Fibroblast of villous mesenchyme (primary cell): ENCODE results near the gene RNH1. TPM values are rescaled to one million over a fixed set of nuclear protein-coding genes. Genes with fewer than 3 reads are reported as not detected.

Experiments used
- DNase-seq: peaks from one replicate; pipeline ENCODE4 v3.0.0-alpha.2; 2010; ENCODE audit warnings: low read depth
- H3K4me3 ChIP-seq: 2 replicates; pipeline ENCODE4 v1.5.1; 2011; ENCODE audit warnings: low read depth, mild to moderate bottlenecking, low read length
- CTCF ChIP-seq: IDR thresholded peaks from 2 replicates; pipeline ENCODE4 v1.5.1; 2012; ENCODE audit warnings: low read depth, mild to moderate bottlenecking, low read length; ENCODE audit not compliant: insufficient read depth
- total RNA-seq: library from RNA; depleted of rRNA; stranded (reverse); fragments of >200 nt; gene quantifications from 2 replicates; pipeline ENCODE4 v1.2.3, GENCODE V29; 2012

The RNH1 gene
- total RNA-seq, 1 donor, result 259 TPM

- TF ChIP-seq CTCF, result no peak
- DNase-seq, result peak; percentile 99
Observed at GRCh38 chr11:506238-506994, 626 bp downstream of the RNH1 start.

GRCh38 chr11:504994-505344 is 2.1 kb downstream of the RNH1 start:
- peak overlapping the region; percentile 83 for H3K4me3 ChIP-seq
- no peak for TF ChIP-seq CTCF
- no peak for DNase-seq

More at GRCh38 chr11:506238-506994, 626 bp downstream of the RNH1 start:
- peak overlapping the region; percentile 83 for H3K4me3 ChIP-seq

GRCh38 chr11:504053-504993 is 2.7 kb downstream of the RNH1 start:
- DNase-seq, result peak; percentile 50
- TF ChIP-seq CTCF, result no peak
- peak overlapping the region; percentile 83 for H3K4me3 ChIP-seq

GRCh38 chr11:503179-503981 is 3.7 kb downstream of the RNH1 start:
- peak overlapping the region; percentile 83 for H3K4me3 ChIP-seq
- peak; percentile 60 for DNase-seq
- TF ChIP-seq CTCF, result no peak

GRCh38 chr11:502288-503178 is 4.5 kb downstream of the RNH1 start:
- TF ChIP-seq CTCF, result no peak
- no peak for DNase-seq
- no peak overlapping the region for H3K4me3 ChIP-seq

- no peak for DNase-seq
- H3K4me3 ChIP-seq, result no peak overlapping the region
- TF ChIP-seq CTCF, result no peak
Observed at GRCh38 chr11:501683-502287, 5.3 kb downstream of the RNH1 start.
